Right atrium auricular region (tissue), 2 donors: Measurements from ENCODE around the gene FBXO17. TPM values are rescaled to one million over a fixed set of nuclear protein-coding genes. Genes with fewer than 3 reads are reported as not detected.

Experiments
- DNase-seq: peaks from one replicate; pipeline ENCODE4 v3.0.0-alpha.2; 2019; ENCODE audit warnings: low spot score
- H3K27ac ChIP-seq, 2 donors: fragments of 200-600 bp; sonication (generic); 1 replicate in 1 of 2; 2 replicates in 1 of 2; pipeline ENCODE4 v1.5.1; 2016 to 2019
- H3K27me3 ChIP-seq, 2 donors: fragments of 200-600 bp; sonication (generic); one replicate each; pipeline versions ENCODE4 v1.5.1 to v1.6.0; 2017 to 2019
- H3K36me3 ChIP-seq: fragments of 200-600 bp; sonication (generic); one replicate; pipeline ENCODE4 v1.5.1; 2016
- H3K4me1 ChIP-seq, 2 donors: fragments of 200-600 bp; sonication (generic); one replicate each; pipeline versions ENCODE4 v1.5.1 to v1.6.0; 2017 to 2019
- H3K4me3 ChIP-seq, 2 donors: fragments of 200-600 bp; sonication (generic); 1 replicate in 1 of 2; 2 replicates in 1 of 2; pipeline ENCODE4 v1.5.1; 2017 to 2019; ENCODE audit warnings: mild to moderate bottlenecking in 1 of 2, moderate library complexity in 1 of 2
- H3K9me3 ChIP-seq, 2 donors: fragments of 200-600 bp; sonication (generic); one replicate each; pipeline ENCODE4 v1.5.1; 2019
- total RNA-seq, 2 donors: library from RNA; depleted of rRNA; stranded (reverse); fragments of >200 nt; gene quantifications; one replicate each; pipeline ENCODE4 v1.1.0, GENCODE V29; 2016
- TF ChIP-seq, protein P1 (sequence below), 2 donors: fragments of 200-600 bp; sonication (generic); IDR thresholded peaks; one replicate each; pipeline ENCODE4 v1.5.1; 2019; ENCODE audit warnings: antibody characterized with exemption in 2 of 2

The FBXO17 gene
- total RNA-seq, 2 donors from 2014 or later, result 5.7 to 13.1 TPM

GRCh38 chr19:38898788-38899446, 76.6 kb downstream of the FBXO17 start:
- peaks cover 0 to 47% of the 10 kb centered on the region in 2 donors for H3K4me1 ChIP-seq
- TF ChIP-seq, protein P1, sequence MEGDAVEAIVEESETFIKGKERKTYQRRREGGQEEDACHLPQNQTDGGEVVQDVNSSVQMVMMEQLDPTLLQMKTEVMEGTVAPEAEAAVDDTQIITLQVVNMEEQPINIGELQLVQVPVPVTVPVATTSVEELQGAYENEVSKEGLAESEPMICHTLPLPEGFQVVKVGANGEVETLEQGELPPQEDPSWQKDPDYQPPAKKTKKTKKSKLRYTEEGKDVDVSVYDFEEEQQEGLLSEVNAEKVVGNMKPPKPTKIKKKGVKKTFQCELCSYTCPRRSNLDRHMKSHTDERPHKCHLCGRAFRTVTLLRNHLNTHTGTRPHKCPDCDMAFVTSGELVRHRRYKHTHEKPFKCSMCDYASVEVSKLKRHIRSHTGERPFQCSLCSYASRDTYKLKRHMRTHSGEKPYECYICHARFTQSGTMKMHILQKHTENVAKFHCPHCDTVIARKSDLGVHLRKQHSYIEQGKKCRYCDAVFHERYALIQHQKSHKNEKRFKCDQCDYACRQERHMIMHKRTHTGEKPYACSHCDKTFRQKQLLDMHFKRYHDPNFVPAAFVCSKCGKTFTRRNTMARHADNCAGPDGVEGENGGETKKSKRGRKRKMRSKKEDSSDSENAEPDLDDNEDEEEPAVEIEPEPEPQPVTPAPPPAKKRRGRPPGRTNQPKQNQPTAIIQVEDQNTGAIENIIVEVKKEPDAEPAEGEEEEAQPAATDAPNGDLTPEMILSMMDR (IDR thresholded peaks at IDR 0.05), result no peak
- H3K9me3 ChIP-seq, result no peaks in the 10 kb centered on the region
- DNase-seq, result peak; percentile 61
- no peaks in the 10 kb centered on the region for H3K27me3 ChIP-seq
- H3K4me3 ChIP-seq, result peak overlapping the region; percentile 66 to 94
- no peaks in the 10 kb centered on the region for H3K36me3 ChIP-seq
- peak overlapping the region; percentile 86 to 94 for H3K27ac ChIP-seq

- no peak for DNase-seq
- no peaks in the 10 kb centered on the region for H3K9me3 ChIP-seq
- peaks cover 16% of the 10 kb centered on the region for H3K36me3 ChIP-seq
- H3K4me3 ChIP-seq, result no peak overlapping the region
- peak overlapping the region in 1 of 2 donors; percentile 66 for H3K27ac ChIP-seq
- H3K27me3 ChIP-seq, result no peaks in the 10 kb centered on the region
- H3K4me1 ChIP-seq, result peaks cover 0 to 50% of the 10 kb centered on the region in 2 donors
- TF ChIP-seq, protein P1 (IDR thresholded peaks at IDR 0.05), result no peak
Observed at GRCh38 chr19:38894968-38895367, 80.6 kb downstream of the FBXO17 start.

DNA sequence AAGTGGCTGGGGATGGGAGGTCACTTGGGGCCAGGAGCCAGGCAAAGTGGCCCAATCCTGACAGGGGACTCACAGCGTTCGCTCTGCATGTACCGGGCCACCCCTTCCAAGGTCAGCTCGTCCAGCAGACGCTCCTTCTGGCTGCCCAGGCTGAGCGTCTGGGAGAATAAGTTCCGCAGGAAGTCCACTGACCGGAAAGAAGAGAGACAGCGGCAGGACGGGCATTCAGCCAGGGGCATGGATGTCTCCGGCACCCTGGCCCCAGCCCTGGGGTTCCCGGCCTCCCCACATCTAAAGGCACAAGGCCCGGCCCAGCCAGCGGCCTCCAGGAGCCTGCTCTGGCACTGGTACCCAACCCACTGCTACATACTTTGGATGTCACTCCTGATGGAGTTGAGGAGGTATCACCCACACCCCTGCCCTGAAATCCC, 82.2 kb downstream of the FBXO17 start:
- H3K36me3 ChIP-seq, result peaks cover 32% of the 10 kb centered on the region
- DNase-seq, result no peak
- H3K27me3 ChIP-seq, result no peaks in the 10 kb centered on the region
- H3K9me3 ChIP-seq, result no peaks in the 10 kb centered on the region
- H3K27ac ChIP-seq, result peak overlapping the region in 1 of 2 donors; percentile 66
- peaks cover 0 to 42% of the 10 kb centered on the region in 2 donors for H3K4me1 ChIP-seq
- TF ChIP-seq, protein P1 (IDR thresholded peaks at IDR 0.05), result no peak
- H3K4me3 ChIP-seq, result no peak overlapping the region

DNA sequence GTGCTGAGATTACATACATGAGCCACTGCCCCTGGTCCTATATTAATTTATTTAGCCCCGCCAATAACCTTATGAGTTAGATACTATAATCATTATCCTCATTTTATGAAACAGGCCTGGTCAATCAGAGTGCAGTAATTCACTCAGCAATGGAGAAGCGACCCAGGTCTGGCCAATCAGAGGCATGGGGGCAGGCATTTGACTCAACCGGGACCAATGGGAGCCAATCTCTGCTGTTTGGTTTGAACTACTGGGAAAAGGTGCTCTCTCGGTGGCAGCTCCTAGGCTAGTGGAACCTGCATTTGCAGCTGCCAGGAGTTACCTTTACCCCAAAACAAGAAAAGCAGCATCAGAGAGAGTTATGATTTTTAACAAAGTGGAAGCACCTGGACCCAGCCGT, 82.7 kb downstream of the FBXO17 start:
- Histone ChIP-seq H3K27me3 (no peaks in the 10 kb centered on the region), H3K9me3 (no peaks in the 10 kb centered on the region), H3K27ac (peak overlapping the region in 1 of 2 donors; percentile 66), H3K36me3 (peaks cover 36% of the 10 kb centered on the region), H3K4me3 (no peak overlapping the region), H3K4me1 (peaks cover 0 to 37% of the 10 kb centered on the region in 2 donors)
- no peak for DNase-seq
- TF ChIP-seq, protein P1 (IDR thresholded peaks at IDR 0.05), result no peak

- Histone ChIP-seq H3K4me1 (peaks cover 0 to 29% of the 10 kb centered on the region in 2 donors), H3K36me3 (peaks cover 36% of the 10 kb centered on the region), H3K4me3 (no peak overlapping the region), H3K9me3 (no peaks in the 10 kb centered on the region), H3K27me3 (no peaks in the 10 kb centered on the region), H3K27ac (peak overlapping the region in 1 of 2 donors; percentile 54)
- DNase-seq, result no peak
- TF ChIP-seq, protein P1 (IDR thresholded peaks at IDR 0.05), result no peak
Observed at GRCh38 chr19:38891771-38892170, 83.8 kb downstream of the FBXO17 start.

Other genes with a start within 250 kb of the FBXO17 start
- under 1 TPM; 0.74 to 0.90 TPM for gene CAPN12, start 231.3 kb downstream of the FBXO17 start, total RNA-seq
- not detected for gene LGALS7, start 202.2 kb downstream of the FBXO17 start, total RNA-seq
- gene LGALS7B, start 186.5 kb downstream of the FBXO17 start, total RNA-seq, result 1 to 10 TPM in 1 of 2 donors, not detected in 1; 1.8 TPM
- gene LGALS4, start 162.8 kb downstream of the FBXO17 start, total RNA-seq, result under 1 TPM in 1 of 2 donors, not detected in 1; 0.67 TPM
- 100 to 1,000 TPM; 309 to 329 TPM for gene ECH1, start 143.9 kb downstream of the FBXO17 start, total RNA-seq
- gene HNRNPL, start 125.8 kb downstream of the FBXO17 start, total RNA-seq, result 100 to 1,000 TPM; 102 to 115 TPM
- gene RINL, start 97.5 kb downstream of the FBXO17 start, total RNA-seq, result 1 to 10 TPM; 3.3 to 5.5 TPM
- 100 to 1,000 TPM in 1 of 2 donors, 10 to 100 TPM in 1; 91.5 to 170 TPM for gene SIRT2, start 76.1 kb downstream of the FBXO17 start, total RNA-seq
- 10 to 100 TPM; 13.3 to 29.2 TPM for gene NFKBIB, start 75.8 kb downstream of the FBXO17 start, total RNA-seq
- gene CCER2, start 63.6 kb downstream of the FBXO17 start, total RNA-seq, result not detected
- 10 to 100 TPM; 13.7 to 24.3 TPM for gene SARS2, start 45.0 kb downstream of the FBXO17 start, total RNA-seq
- 10 to 100 TPM; 39.5 to 58.7 TPM for gene MRPS12, start 44.8 kb downstream of the FBXO17 start, total RNA-seq
- gene FBXO27, start 56.8 kb upstream of the FBXO17 start, total RNA-seq, result 1 to 10 TPM; 5.1 to 7.2 TPM
- not detected for gene ACP7, start 108.6 kb upstream of the FBXO17 start, total RNA-seq
- gene PAK4, start 150.0 kb upstream of the FBXO17 start, total RNA-seq, result 10 to 100 TPM; 11.2 to 13.7 TPM
- not detected for gene NCCRP1, start 221.2 kb upstream of the FBXO17 start, total RNA-seq
- gene SYCN, start 228.5 kb upstream of the FBXO17 start, total RNA-seq, result not detected